Measurements from ENCODE around the gene TOGARAM2. TPM values are rescaled to one million over a fixed set of nuclear protein-coding genes. Genes with fewer than 3 reads are reported as not detected.

Gene TOGARAM2
- total RNA-seq, 1 donor from 2014 or later = 51.9 TPM

- intact Hi-C loops (cut with micrococcal nuclease) = no loop called here
- H3K27ac ChIP-seq (replicated peaks) = peak overlapping the region; percentile 85
Measured at GRCh38 chr2:28980368-28981015, 606 bp upstream of the TOGARAM2 start.

GRCh38 chr2:28981620-28982376, 700 bp downstream of the TOGARAM2 start:
- Histone ChIP-seq H3K27ac (replicated peaks) (peak overlapping the region; percentile 85), H3K27me3 (ENCODE audit: low read depth) (no peaks in the 10 kb centered on the region), H3K4me3 (no peak overlapping the region), H3K4me1 (peaks cover 35% of the 10 kb centered on the region), H3K36me3 (no peaks in the 10 kb centered on the region), H3K9me3 (replicated peaks) (no peaks in the 10 kb centered on the region)
- intact Hi-C loops (cut with micrococcal nuclease) = no loop called here
- peak; percentile 28 for DNase-seq
- no peak for TF ChIP-seq CTCF (IDR thresholded peaks at IDR 0.05; ENCODE audit: borderline replicate concordance)

More at GRCh38 chr2:28980368-28981015, 606 bp upstream of the TOGARAM2 start:
- DNase-seq = no peak
- Histone ChIP-seq H3K36me3 (no peaks in the 10 kb centered on the region), H3K4me1 (peaks cover 40% of the 10 kb centered on the region), H3K9me3 (replicated peaks) (no peaks in the 10 kb centered on the region), H3K4me3 (no peak overlapping the region), H3K27me3 (ENCODE audit: low read depth) (no peaks in the 10 kb centered on the region)
- no peak for TF ChIP-seq CTCF (IDR thresholded peaks at IDR 0.05; ENCODE audit: borderline replicate concordance)

DNA sequence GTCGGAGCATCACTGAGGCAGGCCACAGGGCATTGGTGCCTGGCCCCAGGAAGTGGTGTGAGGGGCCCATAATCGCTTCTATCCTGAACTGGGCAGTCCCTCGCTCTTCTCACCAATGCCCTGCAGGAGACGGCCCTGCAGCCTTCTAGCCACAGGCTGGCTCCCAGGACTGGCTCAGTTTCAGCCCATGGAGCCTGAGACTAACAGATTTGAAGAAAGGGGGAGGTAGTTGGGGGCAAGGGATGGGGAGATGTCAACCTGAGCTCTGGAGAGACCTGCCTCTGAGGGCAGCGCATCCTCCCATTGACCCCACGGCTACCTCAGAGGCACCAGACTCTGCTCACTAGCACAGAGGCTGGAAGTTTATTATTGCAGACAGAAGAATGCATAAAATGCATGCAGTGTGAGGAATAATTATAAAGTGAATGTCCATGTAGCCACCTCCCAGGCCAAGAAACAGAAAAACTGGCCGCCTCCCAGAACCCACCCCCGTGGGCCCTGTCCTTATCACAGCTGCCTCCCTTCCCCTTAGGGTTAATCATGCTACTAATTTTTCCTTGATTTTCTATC, 1.4 kb downstream of the TOGARAM2 start:
- no peak for TF ChIP-seq CTCF (IDR thresholded peaks at IDR 0.05; ENCODE audit: borderline replicate concordance)
- H3K4me1 ChIP-seq = peaks cover 29% of the 10 kb centered on the region
- H3K4me3 ChIP-seq = no peak overlapping the region
- no peaks in the 10 kb centered on the region for H3K27me3 ChIP-seq (ENCODE audit: low read depth)
- no peaks in the 10 kb centered on the region for H3K36me3 ChIP-seq
- intact Hi-C loops (cut with micrococcal nuclease) = no loop called here
- no peaks in the 10 kb centered on the region for H3K9me3 ChIP-seq (replicated peaks)
- H3K27ac ChIP-seq (replicated peaks) = peak overlapping the region; percentile 85
- no peak for DNase-seq

DNA sequence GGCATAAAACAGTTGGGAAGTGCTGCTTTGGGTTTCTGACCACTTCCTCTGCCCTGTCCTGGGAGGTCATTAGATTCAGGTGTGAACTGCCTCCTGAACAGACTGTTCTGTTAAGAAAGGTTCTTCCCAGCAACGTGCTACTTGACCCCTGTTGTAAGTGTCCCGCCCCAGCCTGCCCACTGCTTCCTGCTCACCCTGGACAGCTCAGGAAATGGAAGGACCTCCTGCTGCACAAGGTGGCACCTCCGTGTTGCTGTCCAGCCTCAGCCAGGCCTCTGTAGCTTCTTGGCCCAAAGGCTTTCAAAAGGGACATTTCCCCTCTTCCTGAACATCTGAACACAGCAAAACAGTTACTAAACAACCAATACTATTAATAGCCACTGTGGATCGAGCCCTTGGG, 5.3 kb downstream of the TOGARAM2 start:
- no peak for DNase-seq
- H3K9me3 ChIP-seq (replicated peaks) = no peaks in the 10 kb centered on the region
- no peak for TF ChIP-seq CTCF (IDR thresholded peaks at IDR 0.05; ENCODE audit: borderline replicate concordance)
- H3K27me3 ChIP-seq (ENCODE audit: low read depth) = no peaks in the 10 kb centered on the region
- no peak overlapping the region for H3K4me3 ChIP-seq
- intact Hi-C loops (cut with micrococcal nuclease) = no loop called here
- H3K27ac ChIP-seq (replicated peaks) = no peak overlapping the region
- no peaks in the 10 kb centered on the region for H3K36me3 ChIP-seq
- H3K4me1 ChIP-seq = peaks cover 17% of the 10 kb centered on the region

DNA sequence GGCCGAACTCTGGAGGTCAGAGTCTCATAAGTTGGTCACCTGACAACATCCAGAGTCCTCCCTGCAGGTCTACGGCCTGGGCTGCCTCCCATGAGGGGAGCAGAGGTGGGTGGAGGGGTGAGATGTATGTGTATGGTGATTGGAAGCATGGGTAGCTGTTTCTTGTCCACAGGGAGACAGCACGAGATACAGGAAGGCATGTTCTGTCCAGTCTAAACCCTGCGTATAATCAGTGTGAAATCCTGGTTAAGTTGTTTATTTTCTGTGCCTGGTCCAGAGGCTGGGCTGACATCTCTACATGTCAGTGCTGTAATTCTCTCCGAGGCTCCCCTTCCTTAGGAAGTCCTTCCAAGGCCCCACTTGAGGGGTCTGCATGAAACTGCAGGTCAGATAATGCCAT, 8.9 kb downstream of the TOGARAM2 start:
- intact Hi-C loops (cut with micrococcal nuclease) = no loop called here
- Histone ChIP-seq H3K36me3 (no peaks in the 10 kb centered on the region), H3K9me3 (replicated peaks) (no peaks in the 10 kb centered on the region), H3K27me3 (ENCODE audit: low read depth) (no peaks in the 10 kb centered on the region), H3K4me1 (peaks cover 16% of the 10 kb centered on the region), H3K4me3 (no peak overlapping the region), H3K27ac (replicated peaks) (no peak overlapping the region)
- no peak for TF ChIP-seq CTCF (IDR thresholded peaks at IDR 0.05; ENCODE audit: borderline replicate concordance)
- DNase-seq = no peak
